Gastrocnemius medialis (tissue), 4 donors: Measurements from ENCODE around the gene CFAP161.

Experiments
- CTCF ChIP-seq, 5 experiments: fragments of 450-650 bp in 3 of 5; fragments of 200-600 bp in 2 of 5; sonication (generic) in 2 of 5; IDR thresholded peaks in 4 of 5; conservative IDR thresholded peaks in 1 of 5; 1 replicate in 4 of 5; 2 replicates in 1 of 5; pipeline ENCODE4 v1.5.1; 2016 to 2019; ENCODE audit warnings: antibody characterized with exemption in 5 of 5, mild to moderate bottlenecking in 3 of 5, moderate library complexity in 3 of 5
- POLR2A ChIP-seq, 2 donors: fragments of 450-650 bp; IDR thresholded peaks; one replicate each; pipeline ENCODE4 v1.6.1; 2017; ENCODE audit warnings: antibody characterized with exemption in 2 of 2, mild to moderate bottlenecking in 2 of 2, moderate library complexity in 2 of 2

DNA sequence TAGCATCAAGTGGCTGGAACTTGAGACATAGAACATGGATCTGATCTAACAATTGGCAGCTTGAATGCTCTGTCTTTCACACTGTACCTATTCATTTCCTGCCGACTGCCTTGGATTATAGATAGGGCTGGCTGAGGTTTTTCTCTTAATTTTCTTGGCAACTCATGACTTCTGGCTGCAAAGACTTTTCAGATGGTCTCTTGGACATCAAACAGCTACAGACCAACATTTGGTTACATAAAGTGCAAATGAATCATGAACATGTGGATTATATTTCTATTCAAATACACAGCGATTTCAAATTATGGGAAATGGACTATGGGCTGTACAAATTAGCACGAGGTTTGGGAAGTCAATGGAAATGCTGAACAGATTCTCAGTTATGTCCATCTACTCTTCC lies 36.4 kb downstream of the CFAP161 start:
- TF ChIP-seq CTCF (IDR thresholded peaks at IDR 0.05 in 4 of 5, conservative IDR thresholded peaks at IDR 0.05 in 1 of 5) (no peak), POLR2A (IDR thresholded peaks at IDR 0.05) (no peak)
